Karpas-422 (cell line): ENCODE results near the gene CENPC. TPM values are rescaled to one million over a fixed set of nuclear protein-coding genes. Genes with fewer than 3 reads are reported as not detected.
A peak's percentile ranks its signal among the peaks of the same experiment; 100 is the strongest.
"Not testable (repeated sequence)": the region's sequence is repeated elsewhere in the genome, so short reads cannot be mapped to it uniquely, and the experiment has no call there.

Experiments
- DNase-seq: peaks from one replicate; pipeline ENCODE4 v3.0.0-alpha.2; 2015
- H2AFZ ChIP-seq: fragments of 200-600 bp; sonication (generic); 2 replicates; pipeline ENCODE4 v1.6.1; 2014; ENCODE audit warnings: antibody characterized with exemption, low read length, mixed read lengths
- H3K27ac ChIP-seq: fragments of 200-600 bp; sonication (generic); 2 replicates; pipeline ENCODE4 v1.5.1; 2014; ENCODE audit warnings: mild to moderate bottlenecking, low read length, moderate library complexity
- H3K27me3 ChIP-seq: fragments of 200-600 bp; sonication (generic); 2 replicates; pipeline ENCODE4 v1.6.1; 2014; ENCODE audit warnings: low read length, mixed read lengths
- H3K36me3 ChIP-seq: fragments of 200-600 bp; sonication (generic); 2 replicates; pipeline ENCODE4 v1.6.1; 2014; ENCODE audit warnings: low read length, mixed read lengths; ENCODE audit not compliant: insufficient read depth
- H3K4me1 ChIP-seq: fragments of 200-600 bp; sonication (generic); 2 replicates; pipeline ENCODE4 v1.6.1; 2014; ENCODE audit warnings: mild to moderate bottlenecking, low read length, mixed read lengths
- H3K4me2 ChIP-seq: fragments of 200-600 bp; sonication (generic); 2 replicates; pipeline ENCODE4 v1.6.1; 2014; ENCODE audit warnings: low read length, low read depth, mild to moderate bottlenecking; ENCODE audit not compliant: poor library complexity, severe bottlenecking
- H3K4me3 ChIP-seq: fragments of 200-600 bp; sonication (generic); 2 replicates; pipeline ENCODE4 v1.5.1; 2014; ENCODE audit warnings: mild to moderate bottlenecking, antibody characterized with exemption, low read length, mixed read lengths
- H3K79me2 ChIP-seq: fragments of 200-600 bp; sonication (generic); 2 replicates; pipeline ENCODE4 v1.6.1; 2014; ENCODE audit warnings: mild to moderate bottlenecking, low read length, mixed read lengths
- H3K9ac ChIP-seq: fragments of 200-600 bp; sonication (generic); 2 replicates; pipeline ENCODE4 v1.6.0; 2014; ENCODE audit warnings: low read length
- H3K9me2 ChIP-seq: fragments of 200-600 bp; sonication (generic), shearing (Covaris generic); replicated peaks from 2 replicates; pipeline ENCODE4 v1.6.0; 2014; ENCODE audit warnings: mild to moderate bottlenecking, low read length, moderate library complexity; ENCODE audit not compliant: insufficient read depth
- H3K9me3 ChIP-seq: fragments of 300-700, 200-600 bp; sonication (generic); 2 replicates; pipeline ENCODE4 v1.6.1; 2014; ENCODE audit warnings: low read length, mixed read lengths
- H4K20me1 ChIP-seq: fragments of 200-600 bp; sonication (generic); 2 replicates; pipeline ENCODE4 v1.6.1; 2014; ENCODE audit warnings: mild to moderate bottlenecking, antibody characterized with exemption, low read length, low read depth; ENCODE audit not compliant: insufficient read depth
- total RNA-seq: library from RNA; depleted of rRNA; stranded (reverse); fragments of >200 nt; shearing (Covaris generic); gene quantifications from 2 replicates; pipeline ENCODE4 v1.2.3, GENCODE V29; 2014; ENCODE audit warnings: low replicate concordance

The CENPC gene
- total RNA-seq, 1 experiment from 2014 or later = 44.5 TPM

DNA sequence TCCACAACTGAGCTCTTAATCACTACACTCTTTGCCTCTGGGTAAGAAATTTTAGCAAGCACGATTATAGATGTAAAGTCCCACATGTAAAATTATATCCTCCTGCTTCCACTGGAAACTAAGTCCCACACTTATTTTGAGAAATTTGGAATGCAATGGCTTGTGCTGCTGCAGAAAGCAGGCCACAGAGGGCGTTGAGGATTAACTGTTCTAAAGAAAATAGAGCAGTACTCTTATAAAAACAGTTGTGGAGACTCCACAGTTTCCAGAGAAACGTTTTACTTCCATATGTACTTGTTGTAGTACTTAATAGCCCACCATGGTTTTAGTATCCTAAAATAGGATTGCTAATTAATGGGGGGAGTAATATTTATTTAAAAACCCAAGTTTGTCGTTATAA, 1.7 kb upstream of the CENPC start:
- Histone ChIP-seq H3K4me1 (peaks cover 71% of the 10 kb centered on the region), H3K9me3 (no peaks in the 10 kb centered on the region), H4K20me1 (no peaks in the 10 kb centered on the region), H3K4me3 (no peak overlapping the region), H3K9me2 (no peaks in the 10 kb centered on the region), H3K9ac (no peak overlapping the region), H3K79me2 (peaks cover 33% of the 10 kb centered on the region), H3K4me2 (peak overlapping the region; percentile 85), H3K36me3 (peaks cover 22% of the 10 kb centered on the region), H3K27me3 (no peaks in the 10 kb centered on the region), H3K27ac (no peak overlapping the region), H2AFZ (peak overlapping the region; percentile 77)
- DNase-seq = no peak

DNA sequence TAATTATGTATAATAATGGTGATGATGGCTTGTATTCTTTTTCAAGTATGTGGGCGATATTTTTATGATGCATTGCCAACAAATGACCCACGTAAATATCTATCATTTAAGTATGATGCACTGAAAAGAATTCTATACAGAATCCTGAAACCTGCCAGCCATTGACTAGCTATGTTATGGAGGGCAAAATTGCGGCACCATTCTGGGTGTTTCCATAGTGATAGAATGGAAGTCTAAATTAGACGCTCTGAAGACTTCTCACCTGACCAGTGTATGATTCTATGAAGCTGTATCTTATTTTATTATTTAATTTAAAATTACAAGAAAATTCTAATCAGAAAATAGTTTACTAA, 677 bp upstream of the CENPC start:
- H2AFZ ChIP-seq = no peak overlapping the region
- peak overlapping the region; percentile 85 for H3K4me2 ChIP-seq

DNA sequence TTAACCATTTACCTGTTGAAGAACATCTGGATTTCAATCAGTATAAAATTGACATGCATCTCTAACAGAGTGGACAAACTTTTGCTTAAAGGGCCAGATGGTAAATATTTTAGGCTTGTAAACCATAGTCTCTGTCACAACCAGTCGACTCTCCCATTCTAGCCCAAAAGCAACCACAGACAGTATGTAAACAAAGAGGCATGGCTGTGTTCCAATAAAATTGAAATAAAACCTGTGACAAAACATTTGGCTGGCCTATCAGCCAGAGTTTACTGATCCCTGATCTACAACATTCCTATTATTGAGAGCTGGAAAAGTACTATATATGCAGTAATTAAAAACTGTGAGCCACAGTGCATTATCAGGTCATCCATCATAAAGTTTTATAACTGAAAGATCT, 3.2 kb downstream of the CENPC start:
- Histone ChIP-seq H3K36me3 (peaks cover 60% of the 10 kb centered on the region), H4K20me1 (no peaks in the 10 kb centered on the region), H3K9me2 (0 out of 2 replicates have a peak, but pooled peaks cover 3% of the 10 kb centered on the region), H3K4me1 (peaks cover 34% of the 10 kb centered on the region), H3K9ac (no peak overlapping the region), H3K27me3 (no peaks in the 10 kb centered on the region), H3K79me2 (peaks cover 68% of the 10 kb centered on the region), H3K4me2 (no peak overlapping the region), H2AFZ (no peak overlapping the region), H3K4me3 (no peak overlapping the region), H3K27ac (no peak overlapping the region; the same call in 1 of the 2 replicates), H3K9me3 (no peaks in the 10 kb centered on the region)
- no peak for DNase-seq

More for the DNA sequence above, 677 bp upstream of the CENPC start:
- H3K9me2 ChIP-seq = no peaks in the 10 kb centered on the region
- peaks cover 66% of the 10 kb centered on the region for H3K4me1 ChIP-seq
- H3K27me3 ChIP-seq = no peaks in the 10 kb centered on the region
- peaks cover 42% of the 10 kb centered on the region for H3K79me2 ChIP-seq
- peak overlapping the region; percentile 60 for H3K4me3 ChIP-seq
- peak overlapping the region; percentile 70 for H3K9ac ChIP-seq
- peak; percentile 80 for DNase-seq
- H3K9me3 ChIP-seq = no peaks in the 10 kb centered on the region
- peak overlapping the region; percentile 76 for H3K27ac ChIP-seq
- peaks cover 28% of the 10 kb centered on the region for H3K36me3 ChIP-seq
- H4K20me1 ChIP-seq = no peaks in the 10 kb centered on the region

DNA sequence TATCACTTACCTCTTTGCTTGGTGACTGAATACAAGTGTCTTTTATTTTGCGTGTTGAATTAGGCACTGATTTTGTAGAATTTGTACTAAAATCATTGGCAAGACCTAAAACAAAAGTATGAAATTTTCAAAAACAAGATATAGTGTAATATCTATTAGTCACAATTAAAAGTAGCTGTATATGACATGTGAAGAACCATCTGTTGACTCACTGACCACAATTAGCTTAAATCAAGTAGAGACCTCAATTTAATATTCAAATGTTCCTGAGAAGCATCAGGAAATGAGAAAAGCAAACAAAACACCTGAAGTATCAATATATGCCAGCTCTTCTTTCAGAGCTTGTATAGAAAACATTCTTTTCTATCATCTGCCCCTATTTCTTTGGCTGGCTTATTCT, 5.5 kb downstream of the CENPC start:
- peaks cover 80% of the 10 kb centered on the region for H3K36me3 ChIP-seq
- H3K9me2 ChIP-seq = 0 out of 2 replicates have a peak, but pooled peaks cover 3% of the 10 kb centered on the region
- no peak overlapping the region for H3K4me2 ChIP-seq
- H3K4me3 ChIP-seq = no peak overlapping the region
- peaks cover 82% of the 10 kb centered on the region for H3K79me2 ChIP-seq
- H4K20me1 ChIP-seq = no peaks in the 10 kb centered on the region
- H3K4me1 ChIP-seq = peaks cover 21% of the 10 kb centered on the region
- no peak overlapping the region for H3K27ac ChIP-seq
- DNase-seq = no peak
- H3K9me3 ChIP-seq = no peaks in the 10 kb centered on the region
- no peaks in the 10 kb centered on the region for H3K27me3 ChIP-seq
- no peak overlapping the region for H2AFZ ChIP-seq
- H3K9ac ChIP-seq = no peak overlapping the region

DNA sequence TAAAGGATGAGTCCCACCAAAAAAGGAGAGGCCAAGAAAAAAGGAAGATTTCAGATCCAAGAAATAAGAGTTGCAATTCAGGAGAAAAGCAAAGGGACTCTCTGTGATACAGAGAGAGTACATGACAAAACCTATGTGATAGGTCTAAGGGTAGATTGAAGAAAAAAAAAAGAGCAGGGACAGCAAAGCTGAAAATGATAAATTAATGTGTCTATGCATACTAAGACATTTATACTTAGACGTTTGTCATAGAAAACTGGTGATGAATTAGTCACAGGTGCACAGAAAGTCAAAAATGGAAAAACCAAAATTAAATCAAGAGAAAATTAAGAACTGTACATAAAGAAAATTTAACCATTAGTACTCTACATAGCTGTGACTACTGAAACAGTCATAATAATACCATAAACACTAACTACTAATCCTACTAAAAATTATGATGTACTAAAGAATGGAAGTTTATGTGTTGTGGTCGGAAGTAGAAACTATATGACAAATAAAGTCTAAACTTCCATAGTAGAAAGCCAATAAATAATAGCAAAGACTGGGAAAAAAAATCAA, 9.9 kb downstream of the CENPC start:
- DNase-seq = no peak
- peaks cover 79% of the 10 kb centered on the region for H3K36me3 ChIP-seq

DNA sequence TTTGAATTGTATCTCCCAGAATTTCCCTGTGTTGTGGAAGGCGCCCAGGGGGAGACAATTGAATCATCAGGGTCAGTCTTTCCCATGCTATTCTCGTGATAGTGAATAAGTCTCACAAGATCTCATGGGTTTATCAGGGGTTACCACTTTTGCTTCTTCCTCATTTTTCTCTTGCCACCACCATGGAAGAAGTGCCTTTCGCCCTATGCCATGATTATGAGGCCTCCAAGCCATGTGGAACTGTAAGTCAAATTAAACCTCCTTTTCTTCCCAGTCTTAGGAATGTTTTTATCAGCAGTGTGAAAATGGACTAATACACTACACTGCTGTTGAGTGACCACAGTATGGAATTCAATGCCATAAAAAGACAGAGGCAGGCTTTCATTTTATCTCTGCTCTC, 12.2 kb downstream of the CENPC start:
- Histone ChIP-seq H3K79me2 (peaks cover 75% of the 10 kb centered on the region), H3K36me3 (peaks cover 79% of the 10 kb centered on the region), H2AFZ (no peak overlapping the region), H3K9me2 (no peaks in the 10 kb centered on the region), H3K27me3 (no peaks in the 10 kb centered on the region), H3K9ac (no peak overlapping the region), H4K20me1 (no peaks in the 10 kb centered on the region), H3K4me2 (no peak overlapping the region), H3K27ac (no peak overlapping the region), H3K4me1 (peaks cover 10% of the 10 kb centered on the region; the same call in 1 of the 2 replicates), H3K4me3 (no peak overlapping the region), H3K9me3 (peaks cover 10% of the 10 kb centered on the region)
- DNase-seq = no peak

More for the DNA sequence above, 9.9 kb downstream of the CENPC start:
- Histone ChIP-seq H3K4me3 (no peak overlapping the region), H3K9me2 (0 out of 2 replicates have a peak, but pooled peaks cover 3% of the 10 kb centered on the region), H3K27ac (no peak overlapping the region), H3K9me3 (peaks cover 10% of the 10 kb centered on the region), H3K4me1 (no peaks in the 10 kb centered on the region), H3K27me3 (no peaks in the 10 kb centered on the region), H4K20me1 (no peaks in the 10 kb centered on the region), H3K4me2 (no peak overlapping the region), H2AFZ (no peak overlapping the region), H3K79me2 (peaks cover 72% of the 10 kb centered on the region), H3K9ac (no peak overlapping the region)

DNA sequence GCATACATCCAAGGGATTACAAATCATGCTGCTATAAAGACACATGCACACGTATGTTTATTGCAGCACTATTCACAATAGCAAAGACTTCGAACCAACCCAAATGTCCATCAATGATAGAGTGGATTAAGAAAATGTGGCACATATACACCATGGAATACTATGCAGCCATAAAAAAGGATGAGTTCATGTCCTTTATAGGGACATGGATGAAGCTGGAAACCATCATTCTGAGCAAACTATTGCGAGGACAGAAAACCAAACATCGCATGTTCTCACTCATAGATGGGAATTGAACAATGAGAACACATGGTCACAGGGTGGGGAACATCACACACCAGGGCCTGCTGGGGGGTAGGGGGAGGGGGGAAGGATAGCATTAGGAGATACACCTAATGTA, 12.9 kb downstream of the CENPC start:
- H3K9me3 ChIP-seq, H3K4me3 ChIP-seq, DNase-seq, H4K20me1 ChIP-seq, H3K9ac ChIP-seq, H3K27me3 ChIP-seq, H3K27ac ChIP-seq, H3K9me2 ChIP-seq, H3K4me2 ChIP-seq, H2AFZ ChIP-seq: not testable (repeated sequence)
- peaks cover 81% of the 10 kb centered on the region for H3K79me2 ChIP-seq
- peaks cover 15% of the 10 kb centered on the region; the same call in 1 of the 2 replicates for H3K4me1 ChIP-seq
- peaks cover 81% of the 10 kb centered on the region for H3K36me3 ChIP-seq

DNA sequence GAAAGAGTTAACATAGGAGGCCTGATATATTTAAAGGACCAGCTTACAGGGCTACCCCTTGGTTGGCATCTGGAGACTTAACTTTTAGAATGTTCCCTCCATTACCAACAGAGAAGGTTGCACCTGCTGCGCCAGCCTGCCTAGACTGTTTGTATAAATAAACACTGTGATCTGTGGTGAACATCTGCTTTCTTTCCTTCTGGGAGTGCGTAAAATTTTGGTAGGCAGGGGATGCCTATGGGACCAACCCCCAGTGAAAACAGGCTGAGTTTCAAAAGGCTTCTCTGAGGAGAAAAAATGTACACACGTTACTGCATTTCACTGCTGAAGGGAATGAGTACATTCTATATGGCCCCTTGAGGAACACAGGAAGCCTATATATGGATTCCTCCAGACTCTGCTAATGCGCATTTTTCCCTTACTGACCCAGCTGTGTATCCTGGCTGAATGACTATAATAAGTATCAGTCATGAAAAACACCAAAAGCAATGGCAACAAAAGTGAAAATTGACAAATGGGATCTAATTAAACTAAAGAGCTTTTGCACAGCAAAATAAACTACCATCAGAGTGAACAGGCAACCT, 13.8 kb downstream of the CENPC start:
- Histone ChIP-seq H3K9me3 (peaks cover 10% of the 10 kb centered on the region), H3K36me3 (peaks cover 80% of the 10 kb centered on the region), H3K4me2 (no peak overlapping the region), H3K9ac (no peak overlapping the region), H3K27ac (no peak overlapping the region), H3K27me3 (no peaks in the 10 kb centered on the region), H3K4me3 (no peak overlapping the region), H3K9me2 (no peaks in the 10 kb centered on the region), H2AFZ (no peak overlapping the region), H3K4me1 (peaks cover 15% of the 10 kb centered on the region; the same call in 1 of the 2 replicates), H4K20me1 (no peaks in the 10 kb centered on the region), H3K79me2 (peaks cover 85% of the 10 kb centered on the region)
- DNase-seq = no peak
